ENCODE measurements around the gene KIF18B. TPM values are rescaled to one million over a fixed set of nuclear protein-coding genes. Genes with fewer than 3 reads are reported as not detected.

KIF18B gene
- polyA plus RNA-seq, 3 donors: not detected

DNA sequence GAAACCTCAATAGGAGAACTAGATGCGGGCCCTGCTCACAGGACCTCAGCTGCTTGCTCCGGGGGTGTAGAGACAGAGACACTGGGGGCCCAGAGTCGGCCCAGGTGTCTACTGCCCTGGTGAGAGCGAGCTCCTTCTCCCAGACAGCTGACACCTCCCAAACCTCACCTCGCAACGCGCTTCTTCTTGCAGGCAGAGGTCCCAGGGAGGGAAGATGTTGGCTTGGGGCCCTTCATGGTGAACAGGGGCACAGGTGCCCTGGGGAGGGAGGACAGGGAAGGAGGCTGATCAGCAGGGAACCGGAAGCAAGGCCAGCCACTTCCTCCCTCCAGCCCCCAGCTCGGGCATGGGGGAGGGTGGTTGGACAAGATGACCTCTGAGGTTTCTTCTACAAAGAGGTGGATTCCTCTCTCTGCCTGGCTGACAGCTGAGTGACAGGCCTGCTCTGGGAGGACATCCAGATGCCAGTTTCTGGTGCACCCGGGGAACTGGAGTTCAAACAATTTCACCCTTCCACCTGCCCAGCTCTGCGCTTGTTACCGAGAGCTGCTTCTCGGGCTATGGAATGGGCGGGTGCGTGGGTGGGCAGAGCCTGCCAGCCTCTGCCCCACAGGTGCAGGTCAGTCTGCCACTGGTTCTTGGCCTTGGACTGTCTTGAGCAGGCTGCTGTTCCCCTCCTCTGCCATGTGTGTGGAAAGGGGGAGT is 20.6 kb downstream of the KIF18B start:
- no peak overlapping the region for H3K9ac ChIP-seq (ENCODE audit: insufficient read depth, low read length, poor library complexity, severe bottlenecking)
- peak overlapping the region in 2 of 7 donors; percentile 14 to 88 for H3K27ac Mint-ChIP-seq
- H4K20me1 ChIP-seq (ENCODE audit: insufficient read depth, low read length): no peaks in the 10 kb centered on the region

More for the DNA sequence above, 20.6 kb downstream of the KIF18B start:
- no peak for DNase-seq
- Histone ChIP-seq H3K4me2 (replicated peaks; ENCODE audit: extremely low read depth, low read length, poor library complexity, severe bottlenecking) (no peak overlapping the region), H3K79me2 (ENCODE audit: insufficient read depth, low read length) (no peaks in the 10 kb centered on the region), H3K27ac (ENCODE audit: low read depth in 1 of 2, low read length in 2 of 2) (no peak overlapping the region), H3K36me3 (replicated peaks in 1 of 2; ENCODE audit: control insufficient read depth in 1 of 2, insufficient read depth in 2 of 2, low read length in 2 of 2) (peaks cover 59 to 64% of the 10 kb centered on the region in 2 donors), H3K27me3 (ENCODE audit: control insufficient read depth in 2 of 2, insufficient read depth in 2 of 2, low read length in 2 of 2) (no peaks in the 10 kb centered on the region), H3K9me3 (replicated peaks in 1 of 2; ENCODE audit: control insufficient read depth in 1 of 2, insufficient read depth in 1 of 2, low read length in 2 of 2) (no peaks in the 10 kb centered on the region), H3K4me1 (ENCODE audit: control insufficient read depth in 1 of 2, insufficient read depth in 2 of 2, low read length in 2 of 2) (no peaks in the 10 kb centered on the region), H2AFZ (ENCODE audit: insufficient read depth, low read depth, low read length, poor library complexity, severe bottlenecking) (no peak overlapping the region), H3K4me3 (replicated peaks in 1 of 3; ENCODE audit: low read depth in 2 of 3, low read length in 3 of 3) (no peak overlapping the region)
- Mint-ChIP-seq H3K36me3 (peaks cover 57 to 76% of the 10 kb centered on the region in 2 donors), H3K4me3 (no peak overlapping the region), H3K9me3 (peaks cover 0 to 1% (median 0%) of the 10 kb centered on the region in 7 donors), H3K4me1 (no peaks in the 10 kb centered on the region), H3K27me3 (ENCODE audit: low read depth in 3 of 3) (peaks cover 3 to 11% (median 7%) of the 10 kb centered on the region in 3 donors)
- intact Hi-C loops (cut with micrococcal nuclease): loop anchor here in 1 of 2 donors (10.0 kb wide), 1 partner anchor 168 kb away; no protein-coding TSS in a partner anchor
- TF ChIP-seq, protein P1, sequence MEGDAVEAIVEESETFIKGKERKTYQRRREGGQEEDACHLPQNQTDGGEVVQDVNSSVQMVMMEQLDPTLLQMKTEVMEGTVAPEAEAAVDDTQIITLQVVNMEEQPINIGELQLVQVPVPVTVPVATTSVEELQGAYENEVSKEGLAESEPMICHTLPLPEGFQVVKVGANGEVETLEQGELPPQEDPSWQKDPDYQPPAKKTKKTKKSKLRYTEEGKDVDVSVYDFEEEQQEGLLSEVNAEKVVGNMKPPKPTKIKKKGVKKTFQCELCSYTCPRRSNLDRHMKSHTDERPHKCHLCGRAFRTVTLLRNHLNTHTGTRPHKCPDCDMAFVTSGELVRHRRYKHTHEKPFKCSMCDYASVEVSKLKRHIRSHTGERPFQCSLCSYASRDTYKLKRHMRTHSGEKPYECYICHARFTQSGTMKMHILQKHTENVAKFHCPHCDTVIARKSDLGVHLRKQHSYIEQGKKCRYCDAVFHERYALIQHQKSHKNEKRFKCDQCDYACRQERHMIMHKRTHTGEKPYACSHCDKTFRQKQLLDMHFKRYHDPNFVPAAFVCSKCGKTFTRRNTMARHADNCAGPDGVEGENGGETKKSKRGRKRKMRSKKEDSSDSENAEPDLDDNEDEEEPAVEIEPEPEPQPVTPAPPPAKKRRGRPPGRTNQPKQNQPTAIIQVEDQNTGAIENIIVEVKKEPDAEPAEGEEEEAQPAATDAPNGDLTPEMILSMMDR (IDR thresholded peaks at IDR 0.05): no peak
- 98% methylated on average over 6 of the region's 15 CpGs for WGBS (ENCODE audit: insufficient coverage)
